ENCODE data around the gene GPR42. TPM values are rescaled to one million over a fixed set of nuclear protein-coding genes. Genes with fewer than 3 reads are reported as not detected.
A peak's percentile ranks its signal among the peaks of the same experiment; 100 is the strongest.

GPR42 gene
- total RNA-seq, 4 donors from 2014 or later = 0.70 TPM; not detected in 3

DNA sequence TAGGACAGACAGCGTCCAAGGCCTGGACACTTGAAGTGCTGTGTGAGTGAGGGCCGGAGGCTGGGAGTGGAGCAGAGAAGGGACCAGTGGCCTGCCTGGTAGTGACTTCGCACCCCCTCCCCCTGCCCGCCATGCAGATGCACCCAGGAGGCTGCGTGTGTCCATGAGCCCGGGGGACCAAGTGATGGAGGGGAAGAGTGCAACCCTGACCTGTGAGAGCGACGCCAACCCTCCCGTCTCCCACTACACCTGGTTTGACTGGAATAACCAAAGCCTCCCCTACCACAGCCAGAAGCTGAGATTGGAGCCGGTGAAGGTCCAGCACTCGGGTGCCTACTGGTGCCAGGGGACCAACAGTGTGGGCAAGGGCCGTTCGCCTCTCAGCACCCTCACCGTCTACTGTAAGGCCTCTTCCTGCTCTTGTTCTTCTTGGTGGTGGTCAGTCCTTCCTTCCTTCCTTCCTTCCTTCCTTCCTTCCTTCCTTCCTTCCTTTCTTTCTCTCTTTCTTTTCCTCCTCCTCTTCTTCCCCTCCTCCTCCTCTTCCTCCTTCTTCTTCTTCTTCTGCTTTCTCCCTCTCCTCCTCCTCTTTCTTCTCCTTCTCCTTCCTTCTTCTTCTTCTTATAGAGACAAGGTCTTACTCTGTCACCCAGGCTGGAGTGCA lies 29.2 kb upstream of the GPR42 start:
- Histone ChIP-seq H3K36me3 (no peaks in the 10 kb centered on the region), H3K9me3 (no peaks in the 10 kb centered on the region), H3K4me1 (peaks cover 0 to 15% (median 0%) of the 10 kb centered on the region in 4 donors), H3K27me3 (no peaks in the 10 kb centered on the region), H3K27ac (no peak overlapping the region), H3K4me3 (no peak overlapping the region)
- TF ChIP-seq POLR2A (IDR thresholded peaks at IDR 0.05) = no peak
- TF ChIP-seq, protein P1, sequence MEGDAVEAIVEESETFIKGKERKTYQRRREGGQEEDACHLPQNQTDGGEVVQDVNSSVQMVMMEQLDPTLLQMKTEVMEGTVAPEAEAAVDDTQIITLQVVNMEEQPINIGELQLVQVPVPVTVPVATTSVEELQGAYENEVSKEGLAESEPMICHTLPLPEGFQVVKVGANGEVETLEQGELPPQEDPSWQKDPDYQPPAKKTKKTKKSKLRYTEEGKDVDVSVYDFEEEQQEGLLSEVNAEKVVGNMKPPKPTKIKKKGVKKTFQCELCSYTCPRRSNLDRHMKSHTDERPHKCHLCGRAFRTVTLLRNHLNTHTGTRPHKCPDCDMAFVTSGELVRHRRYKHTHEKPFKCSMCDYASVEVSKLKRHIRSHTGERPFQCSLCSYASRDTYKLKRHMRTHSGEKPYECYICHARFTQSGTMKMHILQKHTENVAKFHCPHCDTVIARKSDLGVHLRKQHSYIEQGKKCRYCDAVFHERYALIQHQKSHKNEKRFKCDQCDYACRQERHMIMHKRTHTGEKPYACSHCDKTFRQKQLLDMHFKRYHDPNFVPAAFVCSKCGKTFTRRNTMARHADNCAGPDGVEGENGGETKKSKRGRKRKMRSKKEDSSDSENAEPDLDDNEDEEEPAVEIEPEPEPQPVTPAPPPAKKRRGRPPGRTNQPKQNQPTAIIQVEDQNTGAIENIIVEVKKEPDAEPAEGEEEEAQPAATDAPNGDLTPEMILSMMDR (IDR thresholded peaks at IDR 0.05) = no peak
- no peak for DNase-seq

DNA sequence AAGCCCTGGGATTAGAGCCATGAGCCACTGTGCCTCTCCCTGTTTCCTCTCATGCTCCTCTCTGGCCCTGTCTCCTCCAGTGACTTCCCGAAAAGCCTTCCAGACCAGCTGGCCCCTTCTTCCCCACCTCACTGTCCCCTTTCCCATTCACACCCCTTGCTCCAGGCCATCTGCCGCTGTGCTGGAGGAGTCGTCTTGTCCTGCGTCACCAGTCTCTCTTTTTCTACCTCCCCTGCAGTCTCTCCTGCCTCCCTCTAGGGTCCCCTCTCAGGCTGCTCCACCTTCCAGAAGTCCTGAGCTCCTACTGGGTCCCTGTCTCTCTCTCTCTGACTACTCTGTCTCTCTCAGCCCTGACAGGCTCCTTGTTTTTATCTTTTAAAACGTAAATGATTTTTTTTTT lies 28.4 kb upstream of the GPR42 start:
- H3K4me3 ChIP-seq = no peak overlapping the region
- peaks cover 0 to 20% (median 4%) of the 10 kb centered on the region in 4 donors for H3K4me1 ChIP-seq
- H3K36me3 ChIP-seq = no peaks in the 10 kb centered on the region
- H3K27me3 ChIP-seq = no peaks in the 10 kb centered on the region
- no peak for DNase-seq
- TF ChIP-seq, protein P1 (IDR thresholded peaks at IDR 0.05) = no peak
- TF ChIP-seq POLR2A (IDR thresholded peaks at IDR 0.05) = no peak
- H3K27ac ChIP-seq = no peak overlapping the region
- no peaks in the 10 kb centered on the region for H3K9me3 ChIP-seq

DNA sequence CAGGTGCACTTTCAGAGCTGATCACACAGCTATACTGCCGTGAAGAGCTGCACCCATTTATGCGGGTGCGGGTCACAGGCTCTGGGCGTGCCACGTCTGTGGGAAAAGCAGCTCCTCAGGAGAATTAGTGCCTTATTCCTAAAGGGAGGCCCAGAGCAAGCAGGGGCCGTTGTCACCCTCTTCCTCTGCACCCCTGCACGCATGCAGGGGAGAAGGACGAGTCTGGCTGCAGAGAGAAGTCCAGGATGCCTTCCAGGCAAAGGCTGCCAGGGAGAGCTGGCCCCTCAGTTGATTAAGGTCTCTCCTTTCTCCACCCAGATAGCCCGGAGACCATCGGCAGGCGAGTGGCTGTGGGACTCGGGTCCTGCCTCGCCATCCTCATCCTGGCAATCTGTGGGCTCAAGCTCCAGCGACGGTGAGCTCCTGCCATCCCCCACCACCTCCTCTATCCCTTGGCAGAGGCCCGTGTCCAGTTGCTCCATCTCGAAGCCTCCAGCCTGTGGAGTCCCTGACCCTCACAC lies 26.3 kb upstream of the GPR42 start:
- Histone ChIP-seq H3K4me3 (no peak overlapping the region), H3K36me3 (no peaks in the 10 kb centered on the region), H3K27ac (no peak overlapping the region), H3K4me1 (peaks cover 0 to 27% (median 9%) of the 10 kb centered on the region in 4 donors), H3K27me3 (no peaks in the 10 kb centered on the region), H3K9me3 (no peaks in the 10 kb centered on the region)
- TF ChIP-seq POLR2A (IDR thresholded peaks at IDR 0.05) = no peak
- TF ChIP-seq, protein P1 (IDR thresholded peaks at IDR 0.05) = no peak
- peak in 2 of 3 donors; percentile 9 to 38 for DNase-seq

DNA sequence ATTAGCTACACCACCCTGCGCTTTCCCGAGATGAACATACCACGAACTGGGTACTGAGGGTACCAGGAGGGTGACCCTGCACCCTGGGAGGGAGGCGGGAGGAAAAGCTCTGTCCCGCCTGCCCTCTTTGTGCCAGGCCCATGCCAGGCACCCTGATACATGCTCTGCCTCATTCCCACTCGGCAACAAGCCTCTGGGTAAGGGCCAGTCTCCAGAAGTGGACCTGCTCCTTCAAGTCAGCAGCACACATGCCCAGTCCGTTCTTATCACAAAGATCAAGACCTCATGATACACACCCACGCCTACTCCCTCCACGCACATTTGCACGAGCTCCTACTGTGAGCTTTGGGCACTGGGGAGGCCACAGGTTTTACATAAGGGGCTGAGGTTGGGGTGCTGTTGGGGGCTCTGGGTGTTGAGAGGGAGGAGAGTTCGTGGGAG lies 25.2 kb upstream of the GPR42 start:
- H3K36me3 ChIP-seq = no peaks in the 10 kb centered on the region
- no peak for TF ChIP-seq POLR2A (IDR thresholded peaks at IDR 0.05)
- TF ChIP-seq, protein P1 (IDR thresholded peaks at IDR 0.05) = no peak
- peaks cover 0 to 27% (median 9%) of the 10 kb centered on the region in 4 donors for H3K4me1 ChIP-seq
- no peaks in the 10 kb centered on the region for H3K27me3 ChIP-seq
- H3K27ac ChIP-seq = peak overlapping the region in 1 of 4 donors; percentile 77
- DNase-seq = peak; percentile 20 to 45 (median 39)
- no peaks in the 10 kb centered on the region for H3K9me3 ChIP-seq
- H3K4me3 ChIP-seq = no peak overlapping the region

DNA sequence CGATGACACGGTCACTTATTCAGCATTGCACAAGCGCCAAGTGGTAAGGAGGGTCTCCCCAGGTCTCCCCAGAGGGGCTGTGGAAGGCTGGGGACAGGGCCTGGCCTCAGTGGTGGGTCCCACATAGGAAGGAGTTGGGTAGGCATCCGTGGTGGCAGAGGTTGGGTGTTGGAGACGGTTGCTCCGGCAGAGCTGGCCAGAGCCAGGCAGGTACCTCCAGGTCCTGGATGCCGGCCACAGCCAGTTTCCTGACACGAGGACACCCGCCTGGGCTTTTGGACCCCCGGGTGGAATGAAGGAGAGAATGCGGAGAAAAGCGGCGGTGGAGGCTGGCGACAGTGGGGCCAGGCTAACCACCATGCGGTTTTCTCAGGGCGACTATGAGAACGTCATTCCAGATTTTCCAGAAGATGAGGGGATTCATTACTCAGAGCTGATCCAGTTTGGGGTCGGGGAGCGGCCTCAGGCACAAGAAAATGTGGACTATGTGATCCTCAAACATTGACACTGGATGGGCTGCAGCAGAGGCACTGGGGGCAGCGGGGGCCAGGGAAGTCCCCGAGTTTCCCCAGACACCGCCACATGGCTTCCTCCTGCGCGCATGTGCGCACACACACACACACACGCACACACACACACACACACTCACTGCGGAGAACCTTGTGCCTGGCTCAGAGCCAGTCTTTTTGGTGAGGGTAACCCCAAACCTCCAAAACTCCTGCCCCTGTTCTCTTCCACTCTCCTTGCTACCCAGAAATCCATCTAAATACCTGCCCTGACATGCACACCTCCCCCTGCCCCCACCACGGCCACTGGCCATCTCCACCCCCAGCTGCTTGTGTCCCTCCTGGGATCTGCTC lies 24.4 kb upstream of the GPR42 start:
- peak overlapping the region in 3 of 4 donors; percentile 8 to 77 (median 57) for H3K27ac ChIP-seq
- DNase-seq = peak; percentile 46 to 90 (median 76)
- TF ChIP-seq, protein P1 (IDR thresholded peaks at IDR 0.05) = no peak
- TF ChIP-seq POLR2A (IDR thresholded peaks at IDR 0.05) = no peak

More for the DNA sequence above, 24.4 kb upstream of the GPR42 start:
- no peaks in the 10 kb centered on the region for H3K9me3 ChIP-seq
- H3K27me3 ChIP-seq = no peaks in the 10 kb centered on the region
- peak overlapping the region in 1 of 4 donors; percentile 3 for H3K4me3 ChIP-seq
- H3K36me3 ChIP-seq = no peaks in the 10 kb centered on the region
- H3K4me1 ChIP-seq = peaks cover 0 to 27% (median 9%) of the 10 kb centered on the region in 4 donors

Measured in Peyer's patch (tissue), 4 donors.